ENCODE results near the gene GNPTG. TPM values are rescaled to one million over a fixed set of nuclear protein-coding genes. Genes with fewer than 3 reads are reported as not detected.

Gene GNPTG
- 10 to 100 TPM; 54.1 to 76.1 (median 56.8) TPM for polyA plus RNA-seq (ENCODE audit: insufficient read length in 4 of 4)

DNA sequence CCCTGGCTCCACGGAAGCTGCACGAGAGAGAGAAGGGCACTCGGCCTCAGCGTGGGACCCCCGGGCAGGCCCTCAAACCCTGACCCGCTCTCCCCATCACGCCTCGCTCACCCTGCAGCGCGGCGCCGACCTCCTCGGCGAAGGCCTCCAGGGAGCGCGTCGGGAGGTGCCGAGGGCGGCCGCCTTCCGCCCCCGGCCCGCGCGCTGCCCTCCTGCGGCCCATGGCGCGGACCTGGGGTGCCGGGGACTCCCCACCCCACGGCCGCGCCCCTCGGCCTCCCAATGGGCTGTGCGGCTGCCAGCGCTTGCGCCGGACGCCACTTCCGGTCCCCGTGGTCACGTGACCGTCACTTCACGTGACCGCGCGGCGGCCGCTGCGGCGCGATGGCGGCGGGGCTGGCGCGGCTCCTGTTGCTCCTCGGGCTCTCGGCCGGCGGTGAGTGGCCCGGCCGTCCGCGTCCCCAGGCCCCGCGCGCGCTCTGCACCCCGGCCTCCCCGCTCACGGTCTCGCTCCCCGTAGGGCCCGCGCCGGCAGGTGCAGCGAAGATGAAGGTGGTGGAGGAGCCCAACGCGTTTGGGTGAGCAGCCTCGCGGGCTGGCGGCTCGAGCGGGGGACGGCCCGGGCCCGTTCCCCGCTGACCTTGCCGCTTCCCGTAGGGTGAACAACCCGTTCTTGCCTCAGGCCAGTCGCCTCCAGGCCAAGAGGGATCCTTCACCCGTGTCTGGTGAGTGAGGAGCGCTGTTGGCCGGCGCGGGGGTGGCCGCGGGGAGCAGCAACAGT is at the start of gene GNPTG, which contains the start of gene TSR3:
TSS of gene GNPTG (plus strand) at position 350 of the 781 bp plus-strand sequence. CDS start at position 385, 35 bp downstream.
TSS of gene TSR3 (minus strand) at position 297 of the 781 bp plus-strand sequence. CDS start at position 223, 74 bp downstream.
- peak; percentile 52 to 73 (median 70) for DNase-seq (ENCODE audit: low read depth in 4 of 4, low spot score in 3 of 4)

DNA sequence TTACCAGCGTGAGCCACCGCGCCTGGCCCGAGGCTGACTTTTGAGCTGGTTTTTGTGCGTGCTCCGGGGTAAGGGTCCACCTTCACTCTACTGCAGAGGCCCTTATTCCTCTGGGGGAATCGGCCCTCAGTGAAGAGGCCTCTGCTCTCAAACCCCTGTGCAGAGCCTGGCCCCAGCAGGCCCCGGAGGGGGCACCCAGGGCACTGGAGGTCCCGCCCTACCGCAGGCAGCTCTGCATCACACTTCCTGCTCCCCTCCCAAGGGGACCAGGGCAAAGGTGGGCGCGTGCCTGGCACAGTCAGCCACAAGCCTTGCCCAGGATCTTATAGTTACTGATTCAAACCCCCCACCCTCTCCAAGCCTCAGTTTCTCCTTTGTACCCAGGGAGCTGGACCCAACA is 45.9 kb upstream of the GNPTG start:
- DNase-seq (ENCODE audit: low read depth in 4 of 4, low spot score in 3 of 4), result no peak

DNA sequence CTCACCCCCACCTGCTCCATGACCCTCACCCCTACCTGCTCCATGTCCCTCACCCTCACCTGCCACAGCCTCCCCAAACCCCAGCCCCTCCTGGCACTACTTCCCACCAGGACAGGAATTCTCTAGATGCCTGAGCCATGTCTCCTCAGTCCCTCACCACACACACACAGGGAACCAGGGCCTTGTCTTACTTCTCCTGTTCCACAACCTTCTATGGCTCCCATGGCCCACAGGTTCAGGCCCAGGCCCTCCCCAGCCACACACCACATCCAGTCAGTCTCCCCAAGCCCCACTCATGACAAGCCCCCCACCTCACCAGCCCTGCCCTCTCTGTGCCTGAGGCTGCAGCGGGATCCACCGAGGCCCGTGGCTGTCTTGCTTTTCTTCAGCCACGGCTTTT is 45.4 kb upstream of the GNPTG start:
- no peak for DNase-seq (ENCODE audit: low read depth in 4 of 4, low spot score in 3 of 4)

DNA sequence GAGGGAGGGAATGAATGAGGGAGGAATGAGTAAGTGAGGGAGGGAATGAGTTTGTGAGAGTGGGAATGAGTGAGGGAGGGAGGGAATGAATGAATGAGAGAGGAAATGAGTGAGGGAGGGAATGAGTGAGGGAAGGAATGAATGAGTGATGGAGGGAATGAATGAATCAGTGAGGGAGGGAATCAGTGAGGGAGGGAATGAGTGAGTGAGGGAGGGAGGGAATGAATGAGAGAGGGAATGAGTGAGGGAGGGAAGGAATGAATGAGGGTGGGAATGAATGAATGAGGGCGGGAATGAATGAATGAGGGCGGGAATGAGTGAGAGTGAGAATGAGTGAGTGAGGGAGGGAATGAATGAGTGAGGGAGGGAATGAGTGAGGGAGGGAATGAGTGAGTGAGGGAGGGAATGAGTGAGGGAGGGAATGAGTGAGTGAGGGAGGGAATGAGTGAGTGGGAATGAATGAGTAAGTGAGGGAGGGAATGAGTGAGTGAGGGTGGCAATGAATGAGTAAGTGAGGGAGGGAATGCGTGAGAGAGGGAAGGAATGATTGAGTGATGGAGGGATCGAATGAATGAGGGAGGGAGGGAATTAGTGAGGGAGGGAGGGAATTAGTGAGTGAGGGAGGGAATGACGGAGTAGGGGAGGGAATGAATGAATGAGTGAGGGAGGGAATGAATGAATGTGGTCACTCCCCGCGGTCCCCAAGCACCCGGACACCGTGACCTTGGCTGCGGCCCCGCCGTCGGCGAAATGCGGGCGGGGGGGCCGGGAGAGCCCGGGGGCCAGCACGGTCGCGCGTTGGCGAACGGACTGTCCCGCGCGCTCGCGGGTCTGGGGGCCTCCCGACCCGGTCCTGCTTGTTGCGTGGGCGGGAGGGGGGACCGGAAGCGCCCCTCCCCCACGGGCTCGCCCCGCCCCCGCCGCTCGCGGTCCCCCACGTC is 43.4 kb upstream of the GNPTG start:
- DNase-seq (ENCODE audit: low read depth in 4 of 4, low spot score in 3 of 4), result no peak

DNA sequence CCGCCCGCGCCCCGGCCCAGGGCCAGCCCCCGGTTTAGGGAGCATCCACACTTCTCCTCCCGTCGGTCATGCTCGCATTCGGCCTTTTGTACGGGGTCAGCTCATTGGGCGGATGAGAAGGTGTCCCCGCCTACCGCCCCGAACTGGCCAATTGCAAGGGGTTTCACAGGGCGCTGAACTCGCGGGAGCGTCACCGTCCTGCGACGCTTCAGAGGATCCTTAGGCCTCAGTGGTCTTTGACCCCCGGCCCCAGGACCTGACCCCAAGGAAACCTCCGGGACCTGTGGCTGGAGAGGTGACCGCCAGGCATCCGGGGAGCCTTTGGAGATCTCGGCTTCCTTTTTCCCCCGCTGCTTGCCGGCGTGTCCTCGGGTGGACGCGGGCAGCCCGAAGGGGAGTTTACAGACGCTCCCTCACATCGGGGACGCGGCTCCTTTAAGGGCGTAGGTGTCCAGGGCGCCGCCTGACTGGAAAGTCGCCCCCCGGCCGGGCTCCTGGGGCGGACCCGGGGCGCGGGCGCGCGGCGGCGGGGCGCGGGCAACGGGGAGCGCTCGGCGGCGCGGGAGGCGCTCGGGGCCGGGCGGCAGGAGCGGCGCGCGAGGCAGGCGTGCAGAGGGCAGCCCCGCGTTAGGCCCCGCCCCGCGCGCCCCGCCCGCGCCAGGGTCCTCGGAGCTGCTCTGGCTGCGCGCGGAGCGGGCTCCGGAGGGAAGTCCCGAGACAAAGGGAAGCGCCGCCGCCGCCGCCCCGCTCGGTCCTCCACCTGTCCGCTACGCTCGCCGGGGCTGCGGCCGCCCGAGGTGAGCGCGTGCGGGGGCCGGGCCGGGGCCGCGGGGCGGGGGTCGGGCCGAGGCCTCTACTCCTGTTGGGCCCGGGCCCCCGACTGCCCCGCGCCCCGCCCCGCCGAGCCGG is 42.5 kb upstream of the GNPTG start, which contains the start of gene UBE2I:
TSS of gene UBE2I (plus strand) at position 660 of the 909 bp plus-strand sequence. CDS start 4,395 bp downstream, outside the sequence.
- peak; percentile 99 for DNase-seq (ENCODE audit: low read depth in 4 of 4, low spot score in 3 of 4)

DNA sequence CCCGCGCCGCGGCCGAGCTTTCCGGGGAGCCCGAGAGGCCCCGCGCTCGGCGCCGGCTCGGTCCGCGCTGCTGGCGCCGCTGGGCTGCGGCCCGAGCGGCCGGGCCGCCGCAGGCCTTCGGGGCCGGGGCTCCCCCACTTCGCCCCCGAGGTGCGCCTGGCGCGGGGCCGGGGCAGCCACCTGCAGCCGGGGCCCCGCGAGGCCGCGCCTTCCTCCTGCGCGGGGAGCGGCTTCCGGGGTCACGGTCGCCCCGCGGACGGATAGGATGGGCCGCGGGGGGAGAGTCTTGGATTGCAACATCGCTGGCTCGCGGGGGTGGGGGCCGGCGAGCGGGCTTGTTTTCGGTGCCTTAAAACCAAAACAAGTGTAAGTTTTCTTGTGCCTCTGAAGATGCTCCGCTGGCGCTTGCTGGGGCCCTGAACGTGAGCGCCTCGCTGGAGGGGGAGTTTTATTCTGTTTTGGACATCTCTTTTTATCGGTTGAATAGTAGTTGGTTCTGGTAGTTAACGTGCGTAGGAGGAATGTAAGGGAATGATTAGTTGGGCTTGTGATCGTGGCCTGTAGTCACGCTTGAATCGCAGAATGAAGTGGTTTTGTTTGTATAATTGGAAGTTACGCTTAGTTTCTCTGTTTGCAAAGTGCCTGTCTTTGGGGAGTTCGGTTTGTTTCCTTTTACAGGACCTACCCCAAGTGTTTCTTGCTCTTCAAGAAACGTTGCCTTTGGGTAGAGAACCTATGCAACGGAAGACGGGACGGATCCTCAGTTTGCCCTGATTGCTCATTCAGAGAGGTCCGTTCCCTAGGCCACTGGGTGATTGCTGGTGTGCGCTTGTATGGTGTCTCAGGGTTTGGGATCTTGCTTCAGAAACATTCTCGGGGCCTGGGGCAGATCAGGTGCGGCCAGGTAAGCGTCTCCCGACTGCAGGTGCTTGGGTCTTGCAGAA is 41.6 kb upstream of the GNPTG start:
- no peak for DNase-seq (ENCODE audit: low read depth in 4 of 4, low spot score in 3 of 4)

DNA sequence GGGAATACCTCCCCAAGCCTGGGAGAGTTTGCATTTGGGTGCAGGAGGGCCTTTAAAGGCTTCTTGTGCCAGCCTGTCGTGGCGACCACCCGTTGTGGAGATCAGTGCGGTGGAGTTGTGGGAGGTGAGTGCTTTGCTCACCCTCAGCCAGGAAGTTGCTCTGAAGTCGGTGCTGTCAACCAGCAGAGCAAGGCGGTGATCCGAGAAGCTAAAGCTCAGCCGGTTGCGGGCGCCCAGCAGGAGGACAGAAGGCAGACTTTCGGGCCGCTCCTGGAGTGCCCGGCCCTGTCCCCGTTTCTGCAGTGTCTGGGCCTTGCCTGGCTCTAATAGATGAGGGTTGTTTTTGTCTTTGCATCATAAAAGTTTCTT is 40.9 kb upstream of the GNPTG start:
- DNase-seq (ENCODE audit: low read depth in 4 of 4, low spot score in 3 of 4), result no peak

DNA sequence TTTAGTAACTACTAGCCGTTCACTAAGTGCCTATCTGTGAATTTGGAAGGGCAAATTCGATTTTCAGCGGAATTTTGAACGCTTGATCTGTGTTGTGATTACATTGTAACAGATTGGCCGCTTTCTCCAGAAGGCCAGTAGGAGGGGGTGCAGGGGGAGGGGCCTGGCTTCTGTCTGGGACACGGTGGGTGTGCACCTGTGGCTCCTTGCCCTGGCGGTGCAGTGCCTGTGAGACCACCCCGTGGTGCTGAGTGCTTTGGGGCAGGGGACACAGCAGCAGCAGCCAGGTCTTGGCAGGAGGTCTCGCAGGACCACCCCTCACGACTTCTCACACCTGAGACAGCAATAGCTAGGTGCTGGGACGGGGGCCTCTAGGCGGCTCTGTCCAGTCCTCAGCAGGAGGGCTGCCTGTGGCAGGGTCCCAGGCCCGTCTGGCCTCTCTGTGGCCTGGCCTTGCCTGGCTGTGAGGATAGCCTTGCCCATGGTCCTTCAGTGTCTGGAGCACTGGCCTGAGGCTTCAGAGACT is 40.5 kb upstream of the GNPTG start:
- DNase-seq (ENCODE audit: low read depth in 4 of 4, low spot score in 3 of 4), result no peak

DNA sequence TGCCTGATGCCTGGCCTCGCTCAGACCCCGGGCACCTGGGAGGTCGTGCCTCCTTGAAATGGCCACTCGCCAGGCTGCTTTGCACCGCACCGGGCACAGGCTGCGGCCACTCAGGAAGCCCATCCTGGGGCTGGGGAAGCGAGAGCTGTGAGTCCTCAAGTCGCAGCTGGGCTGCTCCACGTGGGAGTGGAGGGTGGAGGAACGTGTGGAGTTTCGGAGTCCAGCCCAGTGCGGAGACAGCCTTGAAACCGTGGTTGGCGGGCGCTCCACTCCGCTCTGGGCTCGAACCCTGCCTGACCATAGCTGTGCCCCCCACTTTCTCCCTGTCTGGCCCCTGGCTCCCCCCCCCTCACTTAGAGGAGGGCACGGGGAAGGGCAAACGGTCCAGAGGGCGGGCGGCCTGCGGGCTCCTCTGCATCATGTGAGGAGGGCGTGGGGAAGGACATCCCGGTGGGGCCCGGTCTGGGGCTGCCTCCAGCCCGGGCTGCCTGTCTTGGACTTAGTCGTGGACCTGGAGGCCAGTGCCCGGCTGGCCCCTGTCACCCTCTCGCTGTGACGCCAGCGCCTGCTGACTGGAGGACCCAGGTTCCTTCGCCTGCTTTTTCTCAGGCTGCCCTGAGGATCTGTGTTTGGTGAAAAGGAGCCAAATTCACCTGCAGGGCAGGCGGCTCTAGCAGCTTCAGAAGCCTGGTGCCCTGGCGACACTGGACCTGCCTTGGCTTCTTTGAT is 39.8 kb upstream of the GNPTG start:
- no peak for DNase-seq (ENCODE audit: low read depth in 4 of 4, low spot score in 3 of 4)

DNA sequence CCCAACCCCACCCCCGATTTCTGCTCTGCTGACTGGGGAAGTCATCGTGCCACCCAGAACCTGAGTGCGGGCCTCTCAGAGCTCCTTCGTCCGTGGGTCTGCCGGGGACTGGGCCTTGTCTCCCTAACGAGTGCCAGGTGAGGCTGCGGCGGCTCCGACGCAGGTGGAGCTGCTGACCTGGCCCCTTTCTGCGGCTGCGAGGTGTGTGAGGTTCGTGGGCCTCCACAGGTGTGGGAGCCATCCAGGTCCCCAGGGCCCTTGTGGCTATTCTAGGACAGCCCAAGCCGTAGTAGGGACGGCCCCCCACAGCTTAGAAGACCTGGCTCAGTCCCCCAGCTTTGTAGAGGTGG is 39.3 kb upstream of the GNPTG start:
- DNase-seq (ENCODE audit: low read depth in 4 of 4, low spot score in 3 of 4), result no peak

DNA sequence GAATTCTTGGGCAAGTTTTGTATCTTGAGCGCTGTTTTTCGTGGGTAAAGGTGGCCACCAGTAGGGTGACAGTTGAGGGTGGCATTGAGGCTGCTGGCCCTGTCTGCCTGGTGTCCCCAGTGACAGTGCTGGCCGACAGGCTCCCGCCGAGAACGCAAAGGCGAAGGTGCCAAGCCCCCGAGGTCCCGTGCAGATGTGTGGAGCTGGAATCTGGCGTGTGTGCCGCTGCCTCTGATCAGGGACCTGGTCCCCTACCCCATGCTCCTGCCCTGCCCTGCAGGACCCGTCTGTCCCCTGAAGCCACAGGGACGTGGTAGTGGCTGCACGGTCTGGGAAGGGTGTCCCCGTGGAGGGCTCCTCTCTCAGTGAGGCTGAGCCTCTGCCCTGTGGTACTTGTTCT is 38.8 kb upstream of the GNPTG start:
- no peak for DNase-seq (ENCODE audit: low read depth in 4 of 4, low spot score in 3 of 4)

DNA sequence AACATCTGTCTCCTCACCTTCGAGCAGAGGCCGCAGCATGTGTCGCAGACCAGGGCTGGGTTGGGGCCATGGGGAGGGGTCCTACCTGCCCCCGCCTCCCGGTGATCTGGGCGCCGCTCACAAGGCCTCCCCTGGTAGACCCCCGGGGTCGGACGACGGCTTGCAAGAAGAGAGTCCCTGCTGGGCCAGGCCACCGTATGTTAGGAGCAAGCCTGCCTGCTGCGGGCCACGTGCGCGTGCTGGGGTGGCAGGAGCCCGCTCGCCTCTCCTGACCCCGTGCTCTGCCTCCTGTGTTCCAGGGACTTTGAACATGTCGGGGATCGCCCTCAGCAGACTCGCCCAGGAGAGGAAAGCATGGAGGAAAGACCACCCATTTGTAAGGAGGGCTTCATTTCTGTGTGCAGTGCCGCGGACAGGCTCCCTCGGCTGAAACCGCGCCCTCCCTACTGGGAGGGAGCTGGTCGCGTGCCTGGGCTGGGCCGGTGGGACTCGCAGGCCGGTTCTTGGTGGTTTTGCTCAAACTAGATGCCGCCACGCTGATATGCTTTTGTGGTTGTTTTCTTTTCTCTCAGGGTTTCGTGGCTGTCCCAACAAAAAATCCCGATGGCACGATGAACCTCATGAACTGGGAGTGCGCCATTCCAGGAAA is 37.9 kb upstream of the GNPTG start:
- DNase-seq (ENCODE audit: low read depth in 4 of 4, low spot score in 3 of 4), result no peak

DNA sequence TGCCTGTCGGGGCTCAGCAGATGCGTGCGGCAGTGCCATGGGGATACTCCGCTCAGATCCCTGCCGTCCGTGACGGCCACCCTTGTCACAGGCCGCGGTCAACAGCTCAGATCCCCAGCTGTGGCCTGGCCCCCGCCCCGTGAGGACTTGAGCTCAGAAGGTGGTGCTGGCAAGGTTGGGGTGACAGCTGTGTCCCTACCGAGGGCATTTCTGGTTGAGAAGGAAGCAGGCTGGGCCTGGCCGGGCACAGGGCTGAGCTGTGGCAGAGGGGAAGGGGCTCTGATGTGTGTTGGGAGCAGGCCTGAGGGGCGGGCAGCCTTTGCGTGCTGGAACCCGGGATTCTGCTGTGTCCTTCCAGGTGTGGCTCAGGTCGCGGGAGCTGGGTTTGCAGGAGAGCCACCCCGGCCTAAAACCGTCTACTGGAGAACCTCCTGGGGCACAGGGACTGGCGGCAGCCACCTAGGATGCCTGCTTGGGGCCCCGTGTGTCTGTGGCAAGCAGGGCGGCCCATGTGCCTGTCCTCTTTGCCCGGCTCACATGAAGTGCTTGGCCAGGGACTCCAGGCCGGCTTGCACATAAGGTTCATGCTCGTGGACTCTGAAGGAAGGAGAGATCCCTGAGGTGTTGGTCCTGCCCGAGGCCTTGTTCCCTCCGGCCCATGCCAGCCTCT is 37.2 kb upstream of the GNPTG start:
- no peak for DNase-seq (ENCODE audit: low read depth in 4 of 4, low spot score in 3 of 4)

DNA sequence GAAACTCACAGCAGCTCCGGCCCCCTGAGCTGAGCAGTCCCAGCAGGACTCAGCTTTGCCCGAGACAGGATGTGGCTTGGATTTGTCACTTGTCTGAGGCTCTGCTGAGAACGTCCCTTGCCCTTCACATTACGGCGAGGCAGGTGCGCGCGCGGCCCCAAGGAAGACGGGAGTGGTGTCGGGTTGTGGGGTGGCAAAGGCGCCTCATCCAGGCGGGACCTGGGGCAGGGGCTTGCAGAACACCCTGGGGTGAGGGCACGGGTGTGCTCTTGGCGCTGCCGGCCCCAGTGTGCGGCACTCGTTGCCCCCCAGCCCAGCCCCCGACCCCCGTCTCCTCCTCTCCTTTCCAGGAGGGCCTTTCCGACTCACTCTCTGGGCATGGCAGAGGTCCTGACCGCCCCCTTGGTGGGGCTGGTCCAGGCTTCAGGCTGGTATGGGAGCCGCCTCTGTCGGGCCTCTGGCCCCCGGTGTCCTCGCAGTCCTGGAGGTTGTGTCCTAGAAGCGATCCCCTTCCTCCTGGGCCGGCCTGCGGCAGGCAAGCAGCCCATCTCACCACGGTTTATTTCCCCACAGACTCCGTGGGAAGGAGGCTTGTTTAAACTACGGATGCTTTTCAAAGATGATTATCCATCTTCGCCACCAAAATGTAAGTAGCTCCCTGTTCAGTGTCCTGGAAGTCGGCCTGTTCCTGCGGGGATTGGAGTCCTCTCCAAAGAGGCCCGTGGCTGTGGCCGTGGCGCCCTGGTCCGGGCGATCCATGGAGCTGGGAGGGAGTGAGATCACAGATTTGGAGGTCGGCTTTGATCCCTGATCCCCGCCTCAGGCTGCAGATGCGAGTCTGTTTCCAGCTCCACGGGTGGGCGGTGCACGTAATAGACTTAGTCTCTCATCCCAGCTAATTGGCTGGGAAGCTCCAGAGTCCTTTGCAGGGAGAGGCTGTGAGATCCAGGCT is 36.4 kb upstream of the GNPTG start:
- no peak for DNase-seq (ENCODE audit: low read depth in 4 of 4, low spot score in 3 of 4)

DNA sequence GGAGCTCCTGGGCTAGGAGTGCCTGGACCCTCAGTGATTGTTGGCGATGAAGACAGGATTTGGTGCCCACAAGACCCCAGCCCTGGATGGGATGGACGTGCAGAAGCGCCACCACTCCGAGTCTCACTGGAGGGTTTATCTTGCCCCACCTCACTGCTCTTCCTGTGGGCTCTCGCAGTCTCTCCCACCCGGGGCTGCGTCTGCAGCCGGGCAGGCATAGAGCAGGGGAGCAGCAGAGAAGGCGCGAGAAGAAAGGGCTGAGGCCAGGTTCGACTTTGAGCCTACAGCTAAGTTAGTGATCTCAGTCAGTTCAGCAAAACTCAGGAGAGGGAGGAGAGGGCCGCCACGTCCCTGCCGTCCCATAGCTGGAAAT is 35.7 kb upstream of the GNPTG start:
- DNase-seq (ENCODE audit: low read depth in 4 of 4, low spot score in 3 of 4), result no peak

Measured in left renal pelvis (tissue), 4 donors.